K562 (cell line): ENCODE measurements around the gene CD300C. TPM values are rescaled to one million over a fixed set of nuclear protein-coding genes. Genes with fewer than 3 reads are reported as not detected.

ENCODE experiments used
- ATAC-seq: fragments of 200-7000 bp; cut with Tn5 transposase; 3 replicates; pipeline ENCODE4 v1.9.1; 2020; ENCODE audit warnings: moderate library complexity
- BruUV-seq: library from RNA; stranded (reverse); fragments of 400-500 nt; replicated peaks from 2 replicates; lab custom pipeline; 2021; lab: Mats Ljungman, UMichigan
- CTCF ChIA-PET: fragments of 300-600 bp; formaldehyde crosslinking; extraction: SDS; loops from one replicate; lab custom pipeline; 2021; ENCODE audit warnings: low intra/inter-chr PET ratio; lab: Yijun Ruan, JAX
- POLR2A ChIA-PET: fragments of 300-600, 350-650 bp; sonication (Branson Sonifier 250); formaldehyde crosslinking; extraction: SDS; loops from one replicate; lab custom pipeline; 2021; ENCODE audit warnings: antibody characterized with exemption, inconsistent platforms; lab: Yijun Ruan, JAX
- DNase-seq, 4 experiments: peaks; one replicate each; pipeline versions ENCODE4 v3.0.0 to v3.0.0-alpha.2; 2011 to 2018; ENCODE audit warnings: low spot score in 3 of 4, mixed read lengths in 3 of 4; ENCODE audit errors: extremely low read depth in 1 of 4
- FAIRE-seq: peaks from 2 replicates; lab custom pipeline; 2011; peaks lifted over from hg19 to GRCh38; lab: Jason Lieb, UNC
- H2AFZ ChIP-seq: 2 replicates; pipeline ENCODE4 v1.6.0; 2011; ENCODE audit warnings: low read depth, low read length, control low read depth, inconsistent platforms
- H3K27ac ChIP-seq: fragments of 200-600 bp; 3 replicates; pipeline ENCODE4 v1.8.0; 2011; ENCODE audit warnings: low read depth, mild to moderate bottlenecking, control low read depth, inconsistent platforms, low read length, moderate library complexity, mixed read lengths; ENCODE audit errors: extremely low read depth
- H3K27me3 ChIP-seq, 2 experiments: fragments of 300-600 bp in 1 of 2; 2 replicates in 1 of 2; 3 replicates in 1 of 2; pipeline versions ENCODE4 v1.6.0 to v1.8.0; 2011; ENCODE audit warnings: inconsistent platforms in 2 of 2, low read length in 2 of 2, mild to moderate bottlenecking in 1 of 2, mixed read lengths in 1 of 2, moderate library complexity in 1 of 2; ENCODE audit not compliant: control insufficient read depth in 2 of 2, insufficient read depth in 2 of 2
- H3K36me3 ChIP-seq: fragments of 300-600 bp; 3 replicates; pipeline ENCODE4 v1.8.0; 2011; ENCODE audit warnings: mild to moderate bottlenecking, low read length, inconsistent platforms; ENCODE audit not compliant: control insufficient read depth, insufficient read depth
- H3K4me1 ChIP-seq, 2 experiments: fragments of 200-600 bp in 1 of 2; replicated peaks in 1 of 2; 2 replicates in 1 of 2; 3 replicates in 1 of 2; pipeline versions ENCODE4 v1.5.1 to v1.8.0; 2011; ENCODE audit warnings: inconsistent platforms in 2 of 2, low read length in 2 of 2, mild to moderate bottlenecking in 1 of 2, mixed read lengths in 1 of 2, moderate library complexity in 1 of 2; ENCODE audit not compliant: control insufficient read depth in 2 of 2, insufficient read depth in 2 of 2
- H3K4me2 ChIP-seq: 2 replicates; pipeline ENCODE4 v1.6.1; 2011; ENCODE audit warnings: low read length, control low read depth, inconsistent platforms, mixed read lengths; ENCODE audit not compliant: insufficient read depth
- H3K4me3 ChIP-seq: fragments of 200-600 bp; sonication (generic), shearing (Covaris generic); 2 replicates; pipeline ENCODE4 v1.5.1; 2016; ENCODE audit warnings: control low read depth, inconsistent platforms
- H3K79me2 ChIP-seq: fragments of 200-600 bp; 3 replicates; pipeline ENCODE4 v1.8.0; 2011; ENCODE audit warnings: low read length, inconsistent platforms; ENCODE audit not compliant: control insufficient read depth, insufficient read depth
- H3K9ac ChIP-seq, 2 experiments: 2 replicates each; pipeline versions ENCODE4 v1.6.0 to v1.6.1; 2011; ENCODE audit warnings: low read depth in 2 of 2, low read length in 2 of 2, control low read depth in 1 of 2, inconsistent platforms in 1 of 2, mild to moderate bottlenecking in 1 of 2, mixed read lengths in 1 of 2; ENCODE audit not compliant: insufficient read depth in 1 of 2
- H3K9me1 ChIP-seq: one replicate; pipeline ENCODE4 v1.6.0; 2011; ENCODE audit warnings: inconsistent platforms, mild to moderate bottlenecking, low read length, moderate library complexity; ENCODE audit not compliant: control insufficient read depth, insufficient read depth
- H3K9me3 ChIP-seq: replicated peaks from 2 replicates; pipeline ENCODE4 v1.5.1; 2011; ENCODE audit warnings: low read depth, low read length, inconsistent platforms; ENCODE audit not compliant: control insufficient read depth, insufficient read depth
- H4K20me1 ChIP-seq: replicated peaks from 2 replicates; pipeline ENCODE4 v1.6.1; 2011; ENCODE audit warnings: low read length, inconsistent platforms, mixed read lengths; ENCODE audit not compliant: control insufficient read depth, insufficient read depth
- ARNT ChIP-seq, 2 experiments: fragments of 450-650 bp; IDR thresholded peaks; 2 replicates each; pipeline ENCODE4 v1.6.1; 2016; ENCODE audit warnings: mild to moderate bottlenecking in 1 of 2
- GTF2E2 ChIP-seq: fragments of 200-800 bp; sonication (Bioruptor generic); IDR thresholded peaks from 2 replicates; pipeline ENCODE4 v1.6.1; 2016; ENCODE audit warnings: missing genetic modification characterization, missing compliant biosample characterization
- RREB1 ChIP-seq: fragments of 250-450 bp; sonication (Bioruptor Pico); IDR thresholded peaks from 2 replicates; pipeline ENCODE4 v1.4.0; 2020
- SNAPC5 ChIP-seq: fragments of 250-450 bp; sonication (Bioruptor Pico); IDR thresholded peaks from 2 replicates; pipeline ENCODE4 v1.8.0; 2021; ENCODE audit warnings: moderate library complexity, mild to moderate bottlenecking, inconsistent platforms
- ZBTB34 ChIP-seq: fragments of 250-450 bp; sonication (Bioruptor Pico); IDR thresholded peaks from 2 replicates; pipeline ENCODE4 v1.8.0; 2021; ENCODE audit warnings: mild to moderate bottlenecking, moderate library complexity
- ZNF592 ChIP-seq: fragments of 450-650 bp; IDR thresholded peaks from 2 replicates; pipeline ENCODE4 v1.6.1; 2017; ENCODE audit warnings: antibody characterized with exemption, mild to moderate bottlenecking
- ZNF785 ChIP-seq: fragments of 250-450 bp; sonication (Bioruptor Pico); IDR thresholded peaks from 2 replicates; pipeline ENCODE4 v1.4.0; 2020; ENCODE audit warnings: mild to moderate bottlenecking
- WGBS: fragments of 100-300 bp; shearing (Covaris generic); methylation state at CpG from one replicate; pipeline ENCODE4 v1.1.6; 2016; ENCODE audit warnings: low coverage, mixed read lengths; ENCODE audit not compliant: insufficient coverage; ENCODE audit errors: missing lambda C conversion rate; 5-methylcytosine and 5-hydroxymethylcytosine counted together
- in situ Hi-C: fragments of 300-500 bp; cut with MboI; formaldehyde crosslinking; loops from 4 replicates; pipeline ENCODE4 v1.15.0; 2018; ENCODE audit warnings: inconsistent platforms, mixed read lengths
- intact Hi-C: fragments of 100-400 bp; cut with micrococcal nuclease; formaldehyde crosslinking; loops from 2 replicates; pipeline ENCODE4 v1.14.2; 2022
- polyA plus RNA-seq, 8 experiments: library from polyadenylated mRNA; depleted of rRNA in 4 of 8; stranded (reverse) in 5 of 8; unstranded in 3 of 8; fragments of >200 nt; fragmentation: Nextera tagmentation in 2 of 8; fragmentation: Illumina TruSeq in 1 of 8; extraction: Ambion mirVana in 2 of 8; extraction: Trizol in 1 of 8; gene quantifications; 2 replicates each; pipeline versions ENCODE4 v1.2.1 to v1.2.3, GENCODE V29; 2011 to 2014; ENCODE audit warnings: inconsistent platforms in 1 of 8, missing spikeins in 1 of 8
- total RNA-seq, 7 experiments: library from RNA; depleted of rRNA in 6 of 7; stranded (reverse); fragments of >200 nt in 6 of 7; fragmentation: Illumina TruSeq in 2 of 7; extraction: Trizol in 2 of 7; gene quantifications; 2 replicates each; pipeline versions ENCODE4 v1.2.1 to v1.2.3, GENCODE V29; 2011 to 2021; ENCODE audit warnings: low replicate concordance in 1 of 7

CD300C gene
- total and polyA plus RNA-seq, 9 of the 15 experiments (the other 6 are each of a cell fraction or from before 2014, with no cell fraction given): 0.04 to 0.16 (median 0.07) TPM; not detected in 6

GRCh38 chr17:74584292-74585060 lies 38.6 kb upstream of the CD300C start (continued):
- TF ChIP-seq ZBTB34 (CRISPR knock-in tag): no peak

GRCh38 chr17:74582633-74583032 lies 36.7 kb upstream of the CD300C start:
- CTCF ChIA-PET: no interaction called here
- FAIRE-seq (no peak), ATAC-seq (no peak), DNase-seq (no peak)
- no peaks in the 10 kb centered on the region for H3K36me3 ChIP-seq
- no TSS peak for BruUV-seq
- in situ Hi-C loops (no loop called here), intact Hi-C loops (no loop called here)
- H3K27ac ChIP-seq: no peak overlapping the region
- no peak overlapping the region for H2AFZ ChIP-seq
- no peaks in the 10 kb centered on the region for H3K4me1 ChIP-seq
- no peaks in the 10 kb centered on the region; the same call in 1 of the 2 replicates for H3K9me3 ChIP-seq
- peaks cover 5 to 42% of the 10 kb centered on the region in 2 experiments; a peak in 3 of 5 replicates for H3K27me3 ChIP-seq
- H3K4me2 ChIP-seq: no peak overlapping the region
- 3% methylated on average over 9 of the region's 10 CpGs for whole genome bisulfite sequencing
- H3K79me2 ChIP-seq: no peaks in the 10 kb centered on the region
- H3K9me1 ChIP-seq: peaks cover 2% of the 10 kb centered on the region
- no peak overlapping the region for H3K9ac ChIP-seq
- H4K20me1 ChIP-seq: no peaks in the 10 kb centered on the region
- H3K4me3 ChIP-seq: no peak overlapping the region
- POLR2A ChIA-PET: no interaction called here
- TF ChIP-seq GTF2E2 (tag) (no peak), SNAPC5 (CRISPR knock-in tag) (no peak), ZNF592 (no peak), ARNT (IDR thresholded peaks at IDR 0.05) (no peak), ZNF785 (CRISPR knock-in tag) (no peak), RREB1 (no peak)
